Uterus (tissue), 4 donors: ENCODE data around the gene ZPLD1. TPM values are rescaled to one million over a fixed set of nuclear protein-coding genes. Genes with fewer than 3 reads are reported as not detected.

ENCODE experiments used
- DNase-seq, 2 donors: peaks; one replicate each; pipeline ENCODE4 v3.0.0-alpha.2; 2019 to 2020
- H3K27ac ChIP-seq, 2 donors: fragments of 200-600 bp; sonication (generic); 1 replicate in 1 of 2; 2 replicates in 1 of 2; pipeline ENCODE4 v1.5.1; 2016 to 2018
- H3K27me3 ChIP-seq, 2 donors: fragments of 200-600 bp; sonication (generic); one replicate each; pipeline ENCODE4 v1.5.1; 2018 to 2019; ENCODE audit warnings: control low read depth in 1 of 2
- H3K36me3 ChIP-seq, 2 donors: fragments of 200-600 bp; sonication (generic); one replicate each; pipeline ENCODE4 v1.5.1; 2019; ENCODE audit warnings: control low read depth in 1 of 2
- H3K4me1 ChIP-seq, 2 donors: fragments of 200-600 bp; sonication (generic); one replicate each; pipeline ENCODE4 v1.5.1; 2018 to 2019; ENCODE audit warnings: control low read depth in 1 of 2
- H3K4me3 ChIP-seq, 2 donors: fragments of 200-600 bp; sonication (generic); 1 replicate in 1 of 2; 2 replicates in 1 of 2; pipeline ENCODE4 v1.5.1; 2018 to 2019; ENCODE audit warnings: mild to moderate bottlenecking in 1 of 2
- H3K9me3 ChIP-seq, 2 donors: fragments of 200-600 bp; sonication (generic); one replicate each; pipeline ENCODE4 v1.5.1; 2019; ENCODE audit warnings: control low read depth in 1 of 2
- CTCF ChIP-seq, 4 experiments: fragments of 200-600 bp in 2 of 4; fragments of 450-650 bp in 2 of 4; sonication (generic) in 2 of 4; IDR thresholded peaks; one replicate each; pipeline ENCODE4 v1.5.1; 2016 to 2019; ENCODE audit warnings: antibody characterized with exemption in 4 of 4, mild to moderate bottlenecking in 2 of 4, moderate library complexity in 1 of 4
- POLR2A ChIP-seq, 2 donors: fragments of 450-650 bp; IDR thresholded peaks; one replicate each; pipeline ENCODE4 v1.6.1; 2016; ENCODE audit warnings: antibody characterized with exemption in 2 of 2, mild to moderate bottlenecking in 1 of 2, moderate library complexity in 1 of 2
- intact Hi-C: fragments of 100-400 bp; cut with DNase I; formaldehyde crosslinking; loops from one replicate; pipeline ENCODE4 v1.15.1; 2023; ENCODE audit warnings: low total_unique reads
- total RNA-seq, 4 donors: library from RNA; depleted of rRNA in 3 of 4; stranded (reverse); fragments of >200 nt in 3 of 4; gene quantifications; one replicate each; pipeline versions ENCODE4 v1.1.0 to v1.2.4, GENCODE V29; 2014 to 2023
- donor health status: DM: yes; HTN: yes; CAD: no.

ZPLD1 gene
- total RNA-seq: under 1 TPM in 1 of 4 donors, not detected in 3; 0.07 TPM

- no peak within 1 kb of the TSS for H3K4me3 ChIP-seq
- H3K27ac ChIP-seq: no peak within 1 kb of the TSS
- no peaks in the 10 kb centered on the region for H3K9me3 ChIP-seq
- TF ChIP-seq POLR2A (IDR thresholded peaks at IDR 0.05) (no peak), CTCF (IDR thresholded peaks at IDR 0.05) (no peak)
- no peak for DNase-seq
- no peaks in the 10 kb centered on the region for H3K36me3 ChIP-seq
- no peaks in the 10 kb centered on the region for H3K4me1 ChIP-seq
- H3K27me3 ChIP-seq: no peaks in the 10 kb centered on the region
- intact Hi-C loops: no loop called here
Measured at GRCh38 chr3:102434715-102435114, at the start of gene ZPLD1. Gene ZPLD1 (plus strand): TSS chr3:102435015. CDS start chr3:102438488, 3,473 bp downstream.

DNA sequence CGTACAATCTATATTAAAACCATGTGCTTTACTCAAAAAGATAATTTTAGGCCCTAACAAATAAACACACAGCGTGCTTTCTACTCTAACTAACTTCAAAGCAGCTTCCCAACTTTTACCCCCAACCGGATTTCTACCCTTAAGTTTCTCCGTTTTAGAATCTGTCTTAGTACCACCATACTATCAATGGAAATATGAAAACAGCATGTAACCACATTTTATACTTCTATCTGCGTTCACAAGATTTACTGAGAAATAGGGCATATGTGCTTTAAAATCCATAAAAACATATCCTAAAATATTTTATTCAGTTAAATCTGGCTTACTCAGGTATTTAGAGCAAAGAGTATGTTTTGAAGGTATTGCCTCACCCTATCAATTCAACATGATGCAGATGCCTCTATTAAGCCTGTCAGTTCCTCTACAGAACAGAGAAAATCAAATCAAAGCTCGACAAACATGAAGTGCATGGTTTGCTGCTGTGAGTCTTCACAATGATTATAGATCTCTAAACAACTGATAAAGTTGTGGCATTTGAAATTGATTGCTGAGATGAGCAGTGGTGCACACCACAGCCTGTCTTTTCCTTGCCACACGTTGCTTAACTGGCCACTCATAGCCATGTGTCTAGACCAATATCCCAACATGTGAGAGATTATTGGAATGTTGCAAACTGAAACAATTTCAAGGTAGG is 44.5 kb upstream of the ZPLD1 start:
- H3K36me3 ChIP-seq: no peaks in the 10 kb centered on the region
- no peak overlapping the region for H3K27ac ChIP-seq
- no peaks in the 10 kb centered on the region for H3K9me3 ChIP-seq
- no peak for DNase-seq
- H3K4me3 ChIP-seq: no peak overlapping the region
- H3K27me3 ChIP-seq: no peaks in the 10 kb centered on the region
- TF ChIP-seq POLR2A (IDR thresholded peaks at IDR 0.05): no peak
- no peak for TF ChIP-seq CTCF (IDR thresholded peaks at IDR 0.05)
- intact Hi-C loops: no loop called here
- no peaks in the 10 kb centered on the region for H3K4me1 ChIP-seq

- TF ChIP-seq CTCF (IDR thresholded peaks at IDR 0.05): no peak
- TF ChIP-seq POLR2A (IDR thresholded peaks at IDR 0.05): no peak
Measured at GRCh38 chr3:102390916-102391315, 43.9 kb upstream of the ZPLD1 start.

GRCh38 chr3:102391491-102391890 is 43.3 kb upstream of the ZPLD1 start:
- intact Hi-C loops: no loop called here
- no peaks in the 10 kb centered on the region for H3K9me3 ChIP-seq
- TF ChIP-seq POLR2A (IDR thresholded peaks at IDR 0.05): no peak
- TF ChIP-seq CTCF (IDR thresholded peaks at IDR 0.05): no peak
- no peak for DNase-seq
- H3K4me1 ChIP-seq: no peaks in the 10 kb centered on the region
- H3K4me3 ChIP-seq: no peak overlapping the region
- H3K36me3 ChIP-seq: no peaks in the 10 kb centered on the region
- H3K27me3 ChIP-seq: no peaks in the 10 kb centered on the region
- H3K27ac ChIP-seq: no peak overlapping the region

More at GRCh38 chr3:102390916-102391315, 43.9 kb upstream of the ZPLD1 start:
- Histone ChIP-seq H3K4me1 (no peaks in the 10 kb centered on the region), H3K36me3 (no peaks in the 10 kb centered on the region), H3K27me3 (no peaks in the 10 kb centered on the region), H3K9me3 (no peaks in the 10 kb centered on the region), H3K4me3 (no peak overlapping the region), H3K27ac (no peak overlapping the region)
- no peak for DNase-seq
- intact Hi-C loops: no loop called here

DNA sequence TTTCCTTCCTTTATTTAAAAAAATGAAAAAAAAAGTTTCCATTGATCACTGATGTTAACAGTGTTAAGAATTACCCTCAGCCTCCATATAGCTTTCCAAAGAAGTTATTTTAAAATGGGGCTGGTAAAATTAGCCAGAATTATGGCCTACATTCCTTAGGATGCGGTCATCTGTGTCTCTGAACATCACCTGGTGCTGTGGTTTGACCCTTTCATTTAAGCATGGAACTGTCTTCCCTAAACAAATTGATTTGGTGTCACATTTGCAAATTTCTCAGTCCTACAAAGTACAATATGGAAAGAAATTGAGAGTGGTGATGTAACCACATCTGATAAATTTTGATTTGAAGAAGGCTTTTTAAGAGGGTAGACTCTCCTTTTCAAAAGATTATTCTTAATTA is 40.3 kb upstream of the ZPLD1 start:
- Histone ChIP-seq H3K36me3 (no peaks in the 10 kb centered on the region), H3K4me3 (no peak overlapping the region), H3K27ac (no peak overlapping the region), H3K4me1 (no peaks in the 10 kb centered on the region), H3K27me3 (no peaks in the 10 kb centered on the region), H3K9me3 (no peaks in the 10 kb centered on the region)
- intact Hi-C loops: no loop called here
- TF ChIP-seq POLR2A (IDR thresholded peaks at IDR 0.05): no peak
- TF ChIP-seq CTCF (IDR thresholded peaks at IDR 0.05): no peak
- DNase-seq: no peak
